RCC 7860 (cell line): ENCODE results near the gene STARD3NL.

Source experiments
- DNase-seq: peaks from one replicate; pipeline ENCODE4 v3.0.0-alpha.2; 2015; ENCODE audit warnings: low spot score
- FAIRE-seq: peaks from 2 replicates; lab custom pipeline; 2012; peaks lifted over from hg19 to GRCh38; lab: Jason Lieb, UNC

STARD3NL gene

GRCh38 chr7:38182450-38182849 lies 4.4 kb downstream of the STARD3NL start:
- FAIRE-seq (no peak), DNase-seq (no peak)

GRCh38 chr7:38185395-38186307 lies 7.6 kb downstream of the STARD3NL start:
- FAIRE-seq (no peak), DNase-seq (no peak)

GRCh38 chr7:38186593-38187314 lies 8.7 kb downstream of the STARD3NL start:
- peak; percentile 92 for FAIRE-seq
- peak; percentile 79 for DNase-seq

GRCh38 chr7:38187794-38188440 lies 9.9 kb downstream of the STARD3NL start:
- DNase-seq (no peak), FAIRE-seq (no peak)

DNA sequence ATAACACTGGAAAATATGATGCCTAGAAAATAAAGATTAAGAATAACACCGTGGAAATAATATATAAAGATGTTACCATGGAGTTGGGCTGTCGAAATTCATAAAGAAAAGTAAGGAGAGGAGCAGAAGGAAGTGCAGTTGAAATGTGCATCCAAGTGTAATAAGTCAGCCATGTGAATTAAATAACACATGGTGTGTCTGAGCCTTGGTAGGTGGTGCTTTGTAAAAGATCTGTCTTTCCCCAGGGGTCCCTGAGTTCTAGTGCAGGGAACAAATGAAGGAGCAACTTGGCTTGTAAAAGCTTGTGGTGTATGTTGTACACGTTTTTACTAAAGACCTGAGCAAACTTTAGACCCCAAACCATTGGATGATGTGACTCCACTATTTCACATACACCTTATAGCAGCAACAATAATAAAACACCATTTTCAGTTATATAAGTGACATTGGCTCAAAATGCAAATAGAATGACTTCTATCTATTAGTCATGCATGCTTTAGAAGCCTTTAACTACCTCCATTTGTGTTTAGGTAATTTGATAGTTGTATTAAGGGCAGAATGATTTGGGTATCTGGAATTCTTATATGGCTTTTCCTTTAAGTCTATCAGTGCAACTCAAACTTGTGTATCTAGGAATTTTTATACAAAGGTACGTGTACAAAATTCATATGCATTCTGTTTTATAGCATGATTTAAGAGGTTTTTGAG lies 11.3 kb downstream of the STARD3NL start:
- DNase-seq = no peak
- peak; percentile 15 for FAIRE-seq

GRCh38 chr7:38190011-38190410 lies 12.0 kb downstream of the STARD3NL start:
- DNase-seq (no peak), FAIRE-seq (no peak)

DNA sequence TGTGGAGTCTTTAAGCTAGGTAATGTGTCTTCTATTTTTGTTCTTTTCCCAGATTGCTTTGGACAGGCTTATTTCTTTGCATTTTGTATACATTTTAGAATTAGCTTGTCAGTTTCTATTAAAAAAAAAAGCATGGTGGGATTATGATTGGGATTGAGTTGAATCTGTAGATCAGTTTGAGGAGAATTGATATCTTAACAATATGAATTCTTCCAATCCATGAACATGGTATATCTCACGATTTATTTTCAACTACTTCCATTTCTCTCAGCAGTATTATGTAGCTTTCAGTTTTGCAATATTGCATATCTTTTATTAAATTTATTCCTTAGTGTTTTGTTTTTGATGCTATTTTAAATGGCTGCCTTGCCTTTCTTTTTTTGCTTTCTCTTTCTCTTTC lies 13.7 kb downstream of the STARD3NL start:
- FAIRE-seq (no peak), DNase-seq (no peak)

DNA sequence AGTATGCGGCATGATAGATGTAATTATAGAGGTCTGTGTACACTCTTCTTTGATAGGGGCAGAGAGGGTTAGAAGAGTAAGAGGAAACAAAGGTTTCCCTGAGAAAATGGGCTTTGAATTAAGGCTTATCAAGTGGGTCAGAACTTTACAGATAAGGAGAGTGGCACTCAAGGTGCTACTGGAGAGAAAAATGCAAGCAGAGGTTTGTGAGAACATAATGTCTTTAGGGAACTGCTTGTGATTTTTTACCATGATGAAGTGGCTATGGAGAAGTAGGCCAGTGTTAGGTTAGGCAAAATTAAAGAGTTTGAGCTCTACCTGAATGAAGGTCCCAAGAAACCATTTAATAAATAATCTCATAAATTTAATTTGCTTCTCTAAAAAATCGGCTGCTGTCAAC lies 14.3 kb downstream of the STARD3NL start:
- no peak for DNase-seq
- no peak for FAIRE-seq

GRCh38 chr7:38195804-38196595 lies 18.0 kb downstream of the STARD3NL start:
- no peak for DNase-seq
- peak; percentile 48 for FAIRE-seq

- no peak for FAIRE-seq
- no peak for DNase-seq
Measured at GRCh38 chr7:38198366-38198765, 20.3 kb downstream of the STARD3NL start.

GRCh38 chr7:38199154-38199553 lies 21.1 kb downstream of the STARD3NL start:
- FAIRE-seq (no peak), DNase-seq (no peak)

DNA sequence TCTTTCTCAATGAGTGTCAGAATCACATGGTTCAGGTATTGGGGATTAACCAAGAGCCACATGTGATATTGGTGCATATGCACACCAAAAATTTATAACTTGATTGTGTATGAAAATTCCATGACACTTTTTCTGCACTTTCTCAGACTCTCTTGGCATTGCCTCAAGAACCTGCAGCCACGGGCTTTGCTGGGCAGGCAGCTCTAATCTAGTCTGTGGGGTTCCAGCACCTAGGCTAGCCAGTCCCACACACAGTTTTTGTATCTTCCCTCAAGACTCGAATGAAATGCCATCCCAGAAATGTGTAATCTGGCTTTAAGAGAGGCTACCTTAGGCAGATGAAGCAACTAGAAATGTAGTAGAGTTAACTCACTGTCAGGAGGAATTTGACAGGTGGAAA lies 21.7 kb downstream of the STARD3NL start:
- DNase-seq (no peak), FAIRE-seq (no peak)

GRCh38 chr7:38206071-38206470 lies 28.0 kb downstream of the STARD3NL start:
- no peak for DNase-seq
- no peak for FAIRE-seq

DNA sequence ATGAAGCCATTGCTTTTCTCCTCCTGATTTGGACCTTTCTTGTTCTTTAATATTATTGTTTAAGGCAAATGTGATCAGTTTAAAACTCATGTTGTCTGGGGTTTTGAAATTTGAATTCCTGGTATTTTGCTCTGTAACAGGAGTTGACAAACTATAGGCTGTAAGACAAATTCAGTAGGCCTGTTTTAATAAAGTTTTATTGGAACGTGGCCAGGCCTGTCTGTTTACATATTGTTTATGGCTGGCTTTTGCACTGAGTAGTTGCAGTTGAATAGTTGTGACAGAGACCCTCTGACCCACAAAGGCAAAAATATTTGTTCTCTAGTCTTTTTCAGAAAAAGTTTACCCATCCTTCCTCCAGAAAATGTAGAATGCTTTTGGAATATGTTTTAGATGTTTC lies 29.8 kb downstream of the STARD3NL start:
- DNase-seq (no peak), FAIRE-seq (no peak)

DNA sequence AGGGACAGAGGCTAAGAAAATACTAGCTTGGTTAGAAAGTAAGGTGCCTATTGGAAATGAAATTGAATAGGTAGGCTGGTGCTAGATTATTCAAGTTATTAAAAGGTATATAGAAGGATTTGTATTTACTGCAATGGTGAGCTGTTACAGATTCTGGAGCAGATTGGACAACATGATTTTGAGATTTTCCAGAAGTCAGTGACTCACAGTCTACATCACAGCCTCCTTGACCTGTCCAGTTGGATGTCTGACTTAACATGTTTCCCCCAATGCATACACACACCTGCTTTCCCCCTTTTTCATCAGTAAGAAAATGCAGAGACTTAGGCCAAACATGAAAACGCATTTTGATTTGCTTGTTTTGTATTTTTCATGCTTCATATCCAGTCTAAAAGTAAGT lies 33.4 kb downstream of the STARD3NL start:
- FAIRE-seq (no peak), DNase-seq (no peak)

DNA sequence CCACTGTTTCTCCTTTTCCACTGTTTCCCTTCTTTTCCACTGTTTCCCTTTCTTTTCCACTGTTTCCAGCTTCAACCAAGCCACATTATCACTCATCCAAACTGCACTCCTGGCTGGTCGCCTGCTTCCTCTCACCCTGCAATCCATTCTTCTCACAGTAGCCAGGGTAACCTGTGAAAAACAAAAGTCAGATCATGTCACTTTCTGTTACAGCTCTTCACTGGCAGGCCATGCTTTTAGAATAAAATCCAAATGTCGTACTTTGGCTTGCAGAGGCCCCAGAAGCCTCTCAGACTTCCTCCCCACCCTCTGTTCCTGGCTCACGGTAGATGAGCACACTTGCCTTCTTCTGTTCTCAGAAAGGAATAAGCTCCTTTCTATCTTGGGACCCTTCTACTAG lies 33.9 kb downstream of the STARD3NL start:
- FAIRE-seq = no peak
- no peak for DNase-seq

- DNase-seq = peak; percentile 48
- peak; percentile 79 for FAIRE-seq
Measured at GRCh38 chr7:38215115-38215514, 37.1 kb downstream of the STARD3NL start.

GRCh38 chr7:38215735-38216670 lies 38.0 kb downstream of the STARD3NL start:
- FAIRE-seq (no peak), DNase-seq (peak; percentile 61)

- FAIRE-seq (no peak), DNase-seq (no peak)
Measured at GRCh38 chr7:38217672-38218071, 39.6 kb downstream of the STARD3NL start.
